PC-9 (cell line): ENCODE results near the gene PTPRM. TPM values are rescaled to one million over a fixed set of nuclear protein-coding genes. Genes with fewer than 3 reads are reported as not detected.

Experiments used
- BruUV-seq: library from RNA; stranded (reverse); fragments of 400-500 nt; replicated peaks from 2 replicates; lab custom pipeline; 2021; lab: Mats Ljungman, UMichigan
- CTCF ChIA-PET: fragments of 300-600 bp; sonication (Branson Sonifier 250); formaldehyde crosslinking; loops from one replicate; lab custom pipeline; 2022; ENCODE audit warnings: antibody characterized with exemption; lab: Charles Lee
- POLR2A ChIA-PET: fragments of 300-600 bp; sonication (Branson Sonifier 250); formaldehyde crosslinking; loops from one replicate; lab custom pipeline; 2022; ENCODE audit warnings: antibody characterized with exemption; ENCODE audit not compliant: unreplicated experiment; lab: Charles Lee
- DNase-seq, 2 experiments: peaks; one replicate each; pipeline versions ENCODE4 v3.0.0 to v3.0.0-alpha.2; 2015 to 2022; ENCODE audit warnings: mixed read lengths in 1 of 2
- H2AFZ ChIP-seq: fragments of 200-600 bp; sonication (generic); 2 replicates; pipeline ENCODE4 v1.8.1; 2017; ENCODE audit warnings: antibody characterized with exemption
- H3F3A ChIP-seq: fragments of 200-600 bp; sonication (generic); 2 replicates; pipeline ENCODE4 v1.8.1; 2017; ENCODE audit warnings: antibody characterized with exemption, mild to moderate bottlenecking, low read depth; ENCODE audit not compliant: insufficient read depth
- H3K27ac ChIP-seq: fragments of 200-600 bp; sonication (generic); 2 replicates; pipeline ENCODE4 v1.6.1; 2016; ENCODE audit warnings: mixed run types
- H3K27me3 ChIP-seq: fragments of 200-600 bp; sonication (generic); 2 replicates; pipeline ENCODE4 v1.6.1; 2016; ENCODE audit warnings: low read depth, mixed run types; ENCODE audit not compliant: insufficient read depth
- H3K36me3 ChIP-seq: fragments of 200-600 bp; sonication (generic); 2 replicates; pipeline ENCODE4 v1.6.1; 2016; ENCODE audit warnings: low read depth, mixed run types
- H3K4me1 ChIP-seq: fragments of 200-600 bp; sonication (generic); replicated peaks from 2 replicates; pipeline ENCODE4 v1.6.1; 2016; ENCODE audit warnings: mixed run types; ENCODE audit not compliant: insufficient read depth
- H3K4me2 ChIP-seq: fragments of 200-600 bp; sonication (generic); 2 replicates; pipeline ENCODE4 v1.6.1; 2017; ENCODE audit warnings: mixed run types
- H3K4me3 ChIP-seq: fragments of 200-600 bp; sonication (generic); 2 replicates; pipeline ENCODE4 v1.6.1; 2016; ENCODE audit warnings: mixed run types
- H3K79me2 ChIP-seq: fragments of 200-600 bp; sonication (generic); 2 replicates; pipeline ENCODE4 v1.6.1; 2017; ENCODE audit warnings: low read depth, mixed run types
- H3K9me2 ChIP-seq: fragments of 200-600 bp; sonication (generic); 2 replicates; pipeline ENCODE4 v1.8.1; 2017; ENCODE audit warnings: mild to moderate bottlenecking; ENCODE audit not compliant: insufficient read depth
- H3K9me3 ChIP-seq: fragments of 200-600 bp; sonication (generic); 2 replicates; pipeline ENCODE4 v1.8.1; 2016; ENCODE audit warnings: low read depth; ENCODE audit not compliant: insufficient read depth
- H4K20me1 ChIP-seq: fragments of 200-600 bp; sonication (generic); 2 replicates; pipeline ENCODE4 v1.8.1; 2017; ENCODE audit not compliant: insufficient read depth
- CTCF ChIP-seq: fragments of 200-600 bp; sonication (generic); conservative IDR thresholded peaks from 2 replicates; pipeline ENCODE4 v1.6.1; 2017; ENCODE audit warnings: mixed run types, antibody characterized with exemption, mild to moderate bottlenecking, moderate library complexity
- EZH2 ChIP-seq: fragments of 200-600 bp; sonication (generic); IDR thresholded peaks from 2 replicates; pipeline ENCODE4 v1.8.0; 2017; ENCODE audit warnings: antibody characterized with exemption, low read depth
- intact Hi-C: fragments of 100-400 bp; cut with micrococcal nuclease; formaldehyde crosslinking; loops from one replicate; pipeline ENCODE4 v1.10.0; 2022; ENCODE audit not compliant: unreplicated experiment
- total RNA-seq: library from RNA; stranded (reverse); gene quantifications from 2 replicates; pipeline ENCODE4 v1.2.3, GENCODE V29; 2021

PTPRM gene
- total RNA-seq, 1 experiment from 2014 or later, result 32.5 TPM

- Histone ChIP-seq H3K4me1 (peaks cover 29% of the 10 kb centered on the region), H2AFZ (no peak overlapping the region), H3F3A (peaks cover 15% of the 10 kb centered on the region), H3K27ac (no peak overlapping the region), H3K9me3 (no peaks in the 10 kb centered on the region; the same call in 1 of the 2 replicates), H4K20me1 (no peaks in the 10 kb centered on the region), H3K27me3 (no peaks in the 10 kb centered on the region), H3K4me2 (no peak overlapping the region), H3K79me2 (no peaks in the 10 kb centered on the region), H3K36me3 (no peaks in the 10 kb centered on the region), H3K9me2 (no peaks in the 10 kb centered on the region), H3K4me3 (no peak overlapping the region)
- TF ChIP-seq EZH2 (no peak), CTCF (no peak)
- POLR2A ChIA-PET, result interaction anchor here (0.6 kb wide), 1 partner anchor 15 kb away, joined by 3 read pairs; no protein-coding TSS in a partner anchor
- intact Hi-C loops, result no loop called here
- no TSS peak for BruUV-seq
- CTCF ChIA-PET, result no interaction called here
- DNase-seq, result no peak
Measured at GRCh38 chr18:7926526-7926925, 359.4 kb downstream of the PTPRM start.

- Histone ChIP-seq H4K20me1 (no peaks in the 10 kb centered on the region), H3K4me1 (peaks cover 23% of the 10 kb centered on the region), H3F3A (peaks cover 9% of the 10 kb centered on the region), H3K9me3 (no peaks in the 10 kb centered on the region; the same call in 1 of the 2 replicates), H3K27ac (no peak overlapping the region), H3K9me2 (no peaks in the 10 kb centered on the region), H3K4me2 (no peak overlapping the region), H3K27me3 (no peaks in the 10 kb centered on the region), H3K36me3 (no peaks in the 10 kb centered on the region), H3K4me3 (no peak overlapping the region), H2AFZ (no peak overlapping the region), H3K79me2 (no peaks in the 10 kb centered on the region)
- TF ChIP-seq CTCF (no peak), EZH2 (no peak)
- POLR2A ChIA-PET, result no interaction called here
- intact Hi-C loops, result no loop called here
- CTCF ChIA-PET, result no interaction called here
- no TSS peak for BruUV-seq
- DNase-seq, result no peak
Measured at GRCh38 chr18:7927119-7927518, 360.0 kb downstream of the PTPRM start.

GRCh38 chr18:7931763-7932162 lies 364.6 kb downstream of the PTPRM start:
- no peaks in the 10 kb centered on the region; the same call in 1 of the 2 replicates for H3K9me3 ChIP-seq
- no peak overlapping the region for H3K4me3 ChIP-seq
- no peak overlapping the region for H3K27ac ChIP-seq
- H3K4me1 ChIP-seq, result no peaks in the 10 kb centered on the region; the same call in 1 of the 2 replicates
- ChIA-PET CTCF (no interaction called here), POLR2A (no interaction called here)
- intact Hi-C loops, result no loop called here
- no peak for DNase-seq
- H3K79me2 ChIP-seq, result no peaks in the 10 kb centered on the region
- no TSS peak for BruUV-seq
- H3K36me3 ChIP-seq, result no peaks in the 10 kb centered on the region
- no peaks in the 10 kb centered on the region for H3K27me3 ChIP-seq
- TF ChIP-seq EZH2 (no peak), CTCF (no peak)
- H4K20me1 ChIP-seq, result no peaks in the 10 kb centered on the region
- H3K9me2 ChIP-seq, result no peaks in the 10 kb centered on the region
- H3K4me2 ChIP-seq, result no peak overlapping the region
- no peaks in the 10 kb centered on the region for H3F3A ChIP-seq
- H2AFZ ChIP-seq, result no peak overlapping the region
